HepG2 (cell line): ENCODE data around the gene ANKRD39. TPM values are rescaled to one million over a fixed set of nuclear protein-coding genes. Genes with fewer than 3 reads are reported as not detected.
A peak's percentile ranks its signal among the peaks of the same experiment; 100 is the strongest.

Source experiments
- ARID3A ChIP-seq: IDR thresholded peaks from 2 replicates; pipeline ENCODE4 v1.6.1; 2012; ENCODE audit warnings: low read depth, low read length, improper control_type of control experiment
- CCDC6 ChIP-seq: sonication (generic); formaldehyde crosslinking; IDR thresholded peaks from 2 replicates; pipeline ENCODE4 v1.8.1; 2022; ENCODE audit warnings: mild to moderate bottlenecking, missing genetic modification reagents, moderate library complexity
- EZH2 ChIP-seq: conservative IDR thresholded peaks from 2 replicates; pipeline ENCODE4 v1.6.1; 2012; ENCODE audit warnings: mild to moderate bottlenecking, low read depth, low read length, moderate library complexity
- FUBP1 ChIP-seq: sonication (generic); formaldehyde crosslinking; IDR thresholded peaks from 2 replicates; pipeline ENCODE4 v1.5.1; 2020; ENCODE audit warnings: missing genetic modification reagents, mild to moderate bottlenecking, borderline replicate concordance
- GPN1 ChIP-seq: sonication (generic); formaldehyde crosslinking; IDR thresholded peaks from 2 replicates; pipeline ENCODE4 v1.5.1; 2020; ENCODE audit warnings: missing genetic modification reagents, borderline replicate concordance
- KDM2A ChIP-seq: sonication (generic); formaldehyde crosslinking; IDR thresholded peaks from 2 replicates; pipeline ENCODE4 v1.4.0; 2020; ENCODE audit warnings: low read depth, missing genetic modification reagents, borderline replicate concordance
- LRRFIP1 ChIP-seq: sonication (generic); formaldehyde crosslinking; conservative IDR thresholded peaks from 2 replicates; pipeline ENCODE4 v1.4.0; 2020; ENCODE audit warnings: missing genetic modification reagents
- NPAS2 ChIP-seq: sonication (generic); formaldehyde crosslinking; IDR thresholded peaks from 2 replicates; pipeline ENCODE4 v1.8.0; 2022; ENCODE audit warnings: mild to moderate bottlenecking, missing genetic modification reagents, borderline replicate concordance
- PTBP1 ChIP-seq: fragments of 200-400 bp; formaldehyde crosslinking; IDR thresholded peaks from 2 replicates; pipeline ENCODE4 v1.6.1; 2018; ENCODE audit warnings: low read length, low read depth; ENCODE audit not compliant: poor library complexity, severe bottlenecking
- RORA ChIP-seq: sonication (generic); formaldehyde crosslinking; IDR thresholded peaks from 2 replicates; pipeline ENCODE4 v1.5.0; 2020; ENCODE audit warnings: mild to moderate bottlenecking, missing genetic modification reagents, moderate library complexity
- SP2 ChIP-seq: sonication (generic); formaldehyde crosslinking; IDR thresholded peaks from 2 replicates; pipeline ENCODE4 v1.5.1; 2020; ENCODE audit warnings: mild to moderate bottlenecking, missing genetic modification reagents
- TAF1 ChIP-seq: sonication (generic); formaldehyde crosslinking; IDR thresholded peaks from 2 replicates; pipeline ENCODE4 v1.4.0; 2020; ENCODE audit warnings: missing genetic modification reagents
- TBL1XR1 ChIP-seq: fragments of 150-350 bp; IDR thresholded peaks from 2 replicates; pipeline ENCODE4 v1.6.1; 2014; ENCODE audit warnings: borderline replicate concordance, low read length; ENCODE audit not compliant: partially characterized antibody
- THAP7 ChIP-seq: sonication (generic); formaldehyde crosslinking; IDR thresholded peaks from 2 replicates; pipeline ENCODE4 v1.8.1; 2023; ENCODE audit warnings: mild to moderate bottlenecking, missing genetic modification reagents
- ZBTB20 ChIP-seq: sonication (generic); formaldehyde crosslinking; IDR thresholded peaks from 2 replicates; pipeline ENCODE4 v1.8.1; 2023; ENCODE audit warnings: missing genetic modification reagents, low read depth, mild to moderate bottlenecking, borderline replicate concordance
- ZNF616 ChIP-seq: sonication (generic); formaldehyde crosslinking; IDR thresholded peaks from 2 replicates; pipeline ENCODE4 v1.5.0; 2020; ENCODE audit warnings: low read depth, mild to moderate bottlenecking, missing genetic modification reagents
- ZNF639 ChIP-seq: conservative IDR thresholded peaks from 2 replicates; pipeline ENCODE4 v1.6.1; 2018; ENCODE audit warnings: missing genetic modification reagents
- polyA plus RNA-seq, 8 experiments: library from polyadenylated mRNA; depleted of rRNA in 3 of 8; stranded (reverse) in 7 of 8; unstranded in 1 of 8; fragments of >200 nt; fragmentation: Illumina TruSeq in 4 of 8; extraction: Trizol in 4 of 8; gene quantifications; 2 replicates each; pipeline versions ENCODE4 v1.2.1 to v1.2.3, GENCODE V29; 2011 to 2016; ENCODE audit warnings: low read depth in 4 of 8, missing spikeins in 1 of 8, mixed read lengths in 1 of 8; ENCODE audit not compliant: insufficient read depth in 1 of 8
- total RNA-seq, 5 experiments: library from RNA; depleted of rRNA; stranded (reverse); fragments of >200 nt; fragmentation: Illumina TruSeq; extraction: Trizol; gene quantifications; 2 replicates each; pipeline ENCODE4 v1.2.3, GENCODE V29; 2016; ENCODE audit warnings: low read depth in 1 of 5

ANKRD39 gene
- total and polyA plus RNA-seq, 2 of the 13 experiments (the other 11 are each of a cell fraction or from before 2014, with no cell fraction given) = 23.2 to 24.8 TPM

GRCh38 chr2:96816127-96816835 is 41.5 kb downstream of the ANKRD39 start, which contains the start of gene CNNM3 (continued):
- TF ChIP-seq ARID3A (no peak), FUBP1 (CRISPR knock-in tag) (0 out of 2 replicates have a peak, but pooled peaks have one; percentile 66), TBL1XR1 (peak; percentile 29), KDM2A (CRISPR knock-in tag) (peak; percentile 87), ZNF639 (CRISPR knock-in tag) (peak; percentile 76; the same call in 1 of the 2 replicates), PTBP1 (no peak), EZH2 (no peak), NPAS2 (CRISPR knock-in tag) (no peak), RORA (CRISPR knock-in tag) (no peak), THAP7 (CRISPR knock-in tag) (no peak), GPN1 (no peak; the same call in 1 of the 2 replicates), ZBTB20 (CRISPR knock-in tag) (peak; percentile 60; the same call in 1 of the 2 replicates), CCDC6 (CRISPR knock-in tag) (peak; percentile 15), ZNF616 (CRISPR knock-in tag) (no peak; the same call in 1 of the 2 replicates), TAF1 (CRISPR knock-in tag) (peak; percentile 80), SP2 (peak; percentile 97), LRRFIP1 (CRISPR knock-in tag) (no peak)
